PC-9 (cell line): ENCODE results near the gene SLC7A14. TPM values are rescaled to one million over a fixed set of nuclear protein-coding genes. Genes with fewer than 3 reads are reported as not detected.

ENCODE experiments used
- BruUV-seq: library from RNA; stranded (reverse); fragments of 400-500 nt; replicated peaks from 2 replicates; lab custom pipeline; 2021; lab: Mats Ljungman, UMichigan
- CTCF ChIA-PET: fragments of 300-600 bp; sonication (Branson Sonifier 250); formaldehyde crosslinking; loops from one replicate; lab custom pipeline; 2022; ENCODE audit warnings: antibody characterized with exemption; lab: Charles Lee
- POLR2A ChIA-PET: fragments of 300-600 bp; sonication (Branson Sonifier 250); formaldehyde crosslinking; loops from one replicate; lab custom pipeline; 2022; ENCODE audit warnings: antibody characterized with exemption; ENCODE audit not compliant: unreplicated experiment; lab: Charles Lee
- DNase-seq, 2 experiments: peaks; one replicate each; pipeline versions ENCODE4 v3.0.0 to v3.0.0-alpha.2; 2015 to 2022; ENCODE audit warnings: mixed read lengths in 1 of 2
- H2AFZ ChIP-seq: fragments of 200-600 bp; sonication (generic); 2 replicates; pipeline ENCODE4 v1.8.1; 2017; ENCODE audit warnings: antibody characterized with exemption
- H3F3A ChIP-seq: fragments of 200-600 bp; sonication (generic); 2 replicates; pipeline ENCODE4 v1.8.1; 2017; ENCODE audit warnings: antibody characterized with exemption, mild to moderate bottlenecking, low read depth; ENCODE audit not compliant: insufficient read depth
- H3K27ac ChIP-seq: fragments of 200-600 bp; sonication (generic); 2 replicates; pipeline ENCODE4 v1.6.1; 2016; ENCODE audit warnings: mixed run types
- H3K27me3 ChIP-seq: fragments of 200-600 bp; sonication (generic); 2 replicates; pipeline ENCODE4 v1.6.1; 2016; ENCODE audit warnings: low read depth, mixed run types; ENCODE audit not compliant: insufficient read depth
- H3K36me3 ChIP-seq: fragments of 200-600 bp; sonication (generic); 2 replicates; pipeline ENCODE4 v1.6.1; 2016; ENCODE audit warnings: low read depth, mixed run types
- H3K4me1 ChIP-seq: fragments of 200-600 bp; sonication (generic); replicated peaks from 2 replicates; pipeline ENCODE4 v1.6.1; 2016; ENCODE audit warnings: mixed run types; ENCODE audit not compliant: insufficient read depth
- H3K4me2 ChIP-seq: fragments of 200-600 bp; sonication (generic); 2 replicates; pipeline ENCODE4 v1.6.1; 2017; ENCODE audit warnings: mixed run types
- H3K4me3 ChIP-seq: fragments of 200-600 bp; sonication (generic); 2 replicates; pipeline ENCODE4 v1.6.1; 2016; ENCODE audit warnings: mixed run types
- H3K79me2 ChIP-seq: fragments of 200-600 bp; sonication (generic); 2 replicates; pipeline ENCODE4 v1.6.1; 2017; ENCODE audit warnings: low read depth, mixed run types
- H3K9me2 ChIP-seq: fragments of 200-600 bp; sonication (generic); 2 replicates; pipeline ENCODE4 v1.8.1; 2017; ENCODE audit warnings: mild to moderate bottlenecking; ENCODE audit not compliant: insufficient read depth
- H3K9me3 ChIP-seq: fragments of 200-600 bp; sonication (generic); 2 replicates; pipeline ENCODE4 v1.8.1; 2016; ENCODE audit warnings: low read depth; ENCODE audit not compliant: insufficient read depth
- H4K20me1 ChIP-seq: fragments of 200-600 bp; sonication (generic); 2 replicates; pipeline ENCODE4 v1.8.1; 2017; ENCODE audit not compliant: insufficient read depth
- EZH2 ChIP-seq: fragments of 200-600 bp; sonication (generic); IDR thresholded peaks from 2 replicates; pipeline ENCODE4 v1.8.0; 2017; ENCODE audit warnings: antibody characterized with exemption, low read depth
- intact Hi-C: fragments of 100-400 bp; cut with micrococcal nuclease; formaldehyde crosslinking; loops from one replicate; pipeline ENCODE4 v1.10.0; 2022; ENCODE audit not compliant: unreplicated experiment
- total RNA-seq: library from RNA; stranded (reverse); gene quantifications from 2 replicates; pipeline ENCODE4 v1.2.3, GENCODE V29; 2021
- TF ChIP-seq, protein P1 (sequence below): fragments of 200-600 bp; sonication (generic); conservative IDR thresholded peaks from 2 replicates; pipeline ENCODE4 v1.6.1; 2017; ENCODE audit warnings: mixed run types, antibody characterized with exemption, mild to moderate bottlenecking, moderate library complexity

Gene SLC7A14
- total RNA-seq, 1 experiment from 2014 or later = not detected

DNA sequence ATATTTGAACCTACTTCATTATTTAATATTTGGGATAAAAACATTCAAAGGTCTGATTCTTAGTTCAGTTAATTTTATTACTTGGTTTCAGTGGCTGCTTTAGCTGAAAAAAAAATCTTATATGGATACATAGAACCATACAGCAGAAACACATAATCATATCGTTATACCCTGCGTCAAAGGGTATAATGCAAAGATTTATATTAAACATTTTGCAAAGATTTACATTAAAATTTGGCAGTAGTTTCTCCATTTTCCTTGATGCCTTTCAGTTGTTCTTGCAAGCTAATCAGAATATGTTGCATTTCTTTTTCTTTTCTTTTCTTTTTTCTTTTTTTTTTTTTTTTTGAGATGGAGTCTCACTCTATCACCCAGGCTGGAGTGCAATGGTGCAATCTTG, 135.8 kb downstream of the SLC7A14 start:
- Histone ChIP-seq H3K36me3 (no peaks in the 10 kb centered on the region), H3K4me2 (no peak overlapping the region), H4K20me1 (no peaks in the 10 kb centered on the region), H3F3A (no peaks in the 10 kb centered on the region), H3K4me3 (no peak overlapping the region), H2AFZ (no peak overlapping the region), H3K27me3 (no peaks in the 10 kb centered on the region), H3K4me1 (no peaks in the 10 kb centered on the region), H3K27ac (no peak overlapping the region), H3K9me3 (no peaks in the 10 kb centered on the region), H3K9me2 (no peaks in the 10 kb centered on the region), H3K79me2 (no peaks in the 10 kb centered on the region)
- CTCF ChIA-PET = no interaction called here
- no peak for DNase-seq
- TF ChIP-seq, protein P1, sequence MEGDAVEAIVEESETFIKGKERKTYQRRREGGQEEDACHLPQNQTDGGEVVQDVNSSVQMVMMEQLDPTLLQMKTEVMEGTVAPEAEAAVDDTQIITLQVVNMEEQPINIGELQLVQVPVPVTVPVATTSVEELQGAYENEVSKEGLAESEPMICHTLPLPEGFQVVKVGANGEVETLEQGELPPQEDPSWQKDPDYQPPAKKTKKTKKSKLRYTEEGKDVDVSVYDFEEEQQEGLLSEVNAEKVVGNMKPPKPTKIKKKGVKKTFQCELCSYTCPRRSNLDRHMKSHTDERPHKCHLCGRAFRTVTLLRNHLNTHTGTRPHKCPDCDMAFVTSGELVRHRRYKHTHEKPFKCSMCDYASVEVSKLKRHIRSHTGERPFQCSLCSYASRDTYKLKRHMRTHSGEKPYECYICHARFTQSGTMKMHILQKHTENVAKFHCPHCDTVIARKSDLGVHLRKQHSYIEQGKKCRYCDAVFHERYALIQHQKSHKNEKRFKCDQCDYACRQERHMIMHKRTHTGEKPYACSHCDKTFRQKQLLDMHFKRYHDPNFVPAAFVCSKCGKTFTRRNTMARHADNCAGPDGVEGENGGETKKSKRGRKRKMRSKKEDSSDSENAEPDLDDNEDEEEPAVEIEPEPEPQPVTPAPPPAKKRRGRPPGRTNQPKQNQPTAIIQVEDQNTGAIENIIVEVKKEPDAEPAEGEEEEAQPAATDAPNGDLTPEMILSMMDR = no peak
- TF ChIP-seq EZH2 = no peak
- intact Hi-C loops = no loop called here
- POLR2A ChIA-PET = interaction anchor here (0.7 kb wide), 1 partner anchor 296 kb away, joined by 4 read pairs; no protein-coding TSS in a partner anchor
- no TSS peak for BruUV-seq

DNA sequence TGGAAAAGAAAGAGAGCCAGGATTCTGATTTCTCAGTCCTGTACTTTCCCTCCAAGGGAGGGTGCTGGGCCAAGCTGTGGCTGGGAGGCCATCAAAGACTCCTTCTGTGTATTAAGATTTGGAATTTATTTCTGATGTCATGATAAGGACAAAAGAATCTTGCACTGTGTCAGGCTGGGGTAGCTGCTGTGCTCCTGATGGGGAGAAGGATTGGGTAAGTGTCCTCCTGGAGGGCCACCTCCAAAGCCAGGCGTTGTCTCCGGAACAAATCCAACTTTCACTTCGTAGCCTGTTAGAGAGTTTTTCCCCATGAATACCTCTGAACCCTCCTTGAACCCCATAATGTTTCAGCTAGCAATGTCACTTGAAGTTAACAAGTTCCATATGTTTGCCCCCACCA, 137.3 kb downstream of the SLC7A14 start:
- ChIA-PET POLR2A (no interaction called here), CTCF (no interaction called here)
- no peak overlapping the region for H3K4me2 ChIP-seq
- intact Hi-C loops = no loop called here
- H3K36me3 ChIP-seq = no peaks in the 10 kb centered on the region
- no peaks in the 10 kb centered on the region for H3K79me2 ChIP-seq
- H3K27me3 ChIP-seq = no peaks in the 10 kb centered on the region
- H3K4me3 ChIP-seq = no peak overlapping the region
- H3K4me1 ChIP-seq = no peaks in the 10 kb centered on the region
- no peak overlapping the region for H3K27ac ChIP-seq
- no peak for DNase-seq
- no peaks in the 10 kb centered on the region for H3F3A ChIP-seq
- no peaks in the 10 kb centered on the region for H3K9me3 ChIP-seq
- no peaks in the 10 kb centered on the region for H4K20me1 ChIP-seq
- H3K9me2 ChIP-seq = no peaks in the 10 kb centered on the region
- H2AFZ ChIP-seq = no peak overlapping the region
- no TSS peak for BruUV-seq
- no peak for TF ChIP-seq EZH2
- TF ChIP-seq, protein P1 = no peak

DNA sequence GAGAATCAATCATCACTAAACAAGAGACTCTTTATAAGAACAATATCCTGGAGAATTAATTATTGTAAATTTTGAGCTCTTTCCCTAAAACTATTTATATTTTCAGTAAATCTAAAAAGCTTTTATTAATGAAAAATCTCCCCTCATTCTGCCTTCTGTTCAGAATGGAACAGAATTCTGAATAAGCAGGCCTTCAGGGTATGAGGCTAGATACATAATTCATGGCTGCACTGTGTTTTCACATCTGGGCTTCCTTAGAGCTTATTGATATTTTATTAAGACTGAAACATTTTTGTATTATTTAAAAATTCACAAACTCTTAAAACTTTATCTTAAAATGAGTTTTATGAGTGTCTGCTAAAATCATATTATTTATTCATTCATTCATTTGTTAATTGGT, 142.4 kb downstream of the SLC7A14 start:
- DNase-seq = no peak
- Histone ChIP-seq H3F3A (no peaks in the 10 kb centered on the region), H2AFZ (no peak overlapping the region), H3K4me2 (no peak overlapping the region), H3K36me3 (no peaks in the 10 kb centered on the region), H3K79me2 (no peaks in the 10 kb centered on the region), H3K27ac (no peak overlapping the region), H4K20me1 (no peaks in the 10 kb centered on the region), H3K9me3 (no peaks in the 10 kb centered on the region), H3K4me3 (no peak overlapping the region), H3K9me2 (no peaks in the 10 kb centered on the region; the same call in 1 of the 2 replicates), H3K4me1 (no peaks in the 10 kb centered on the region), H3K27me3 (no peaks in the 10 kb centered on the region)
- intact Hi-C loops = no loop called here
- no TSS peak for BruUV-seq
- ChIA-PET POLR2A (no interaction called here), CTCF (no interaction called here)
- no peak for TF ChIP-seq EZH2
- TF ChIP-seq, protein P1 = no peak
